NCI-H510A (cell line): ENCODE measurements around the gene SLC9A9.

ENCODE experiments used
- DNase-seq: peaks from one replicate; lab custom pipeline; 2025; lab: John Stamatoyannopoulos, UW

SLC9A9 gene

GRCh38 chr3:143597774-143598652 is 250.3 kb downstream of the SLC9A9 start:
- no peak for DNase-seq

- DNase-seq: no peak
Observed at GRCh38 chr3:143596957-143597642, 251.2 kb downstream of the SLC9A9 start.

- DNase-seq: no peak
Observed at GRCh38 chr3:143595456-143596077, 252.7 kb downstream of the SLC9A9 start.

- DNase-seq: no peak
Observed at GRCh38 chr3:143594206-143594605, 254.1 kb downstream of the SLC9A9 start.

- no peak for DNase-seq
Observed at GRCh38 chr3:143590660-143591059, 257.6 kb downstream of the SLC9A9 start.

GRCh38 chr3:143586576-143586975 is 261.7 kb downstream of the SLC9A9 start:
- DNase-seq: no peak

- DNase-seq: no peak
Observed at GRCh38 chr3:143585720-143586456, 262.4 kb downstream of the SLC9A9 start.

GRCh38 chr3:143584474-143584873 is 263.8 kb downstream of the SLC9A9 start:
- no peak for DNase-seq

GRCh38 chr3:143581972-143582722 is 266.1 kb downstream of the SLC9A9 start:
- DNase-seq: no peak

- DNase-seq: no peak
Observed at GRCh38 chr3:143578810-143579435, 269.3 kb downstream of the SLC9A9 start.

GRCh38 chr3:143576568-143577270 is 271.5 kb downstream of the SLC9A9 start:
- DNase-seq: no peak

- DNase-seq: no peak
Observed at GRCh38 chr3:143574933-143575332, 273.3 kb downstream of the SLC9A9 start.

- DNase-seq: no peak
Observed at GRCh38 chr3:143573610-143574303, 274.5 kb downstream of the SLC9A9 start.

GRCh38 chr3:143571548-143571947 is 276.7 kb downstream of the SLC9A9 start:
- no peak for DNase-seq

- DNase-seq: no peak
Observed at GRCh38 chr3:143567823-143568222, 280.4 kb downstream of the SLC9A9 start.

- no peak for DNase-seq
Observed at GRCh38 chr3:143565951-143566350, 282.3 kb downstream of the SLC9A9 start.

- DNase-seq: no peak
Observed at GRCh38 chr3:143563786-143564185, 284.5 kb downstream of the SLC9A9 start.

- DNase-seq: no peak
Observed at GRCh38 chr3:143562789-143563188, 285.5 kb downstream of the SLC9A9 start.

- no peak for DNase-seq
Observed at GRCh38 chr3:143559296-143559695, 289.0 kb downstream of the SLC9A9 start.

- DNase-seq: no peak
Observed at GRCh38 chr3:143552851-143553250, 295.4 kb downstream of the SLC9A9 start.
